Karpas-422 (cell line): ENCODE measurements around the gene ATP13A2. TPM values are rescaled to one million over a fixed set of nuclear protein-coding genes. Genes with fewer than 3 reads are reported as not detected.
"Not testable (repeated sequence)": the region's sequence is repeated elsewhere in the genome, so short reads cannot be mapped to it uniquely, and the experiment has no call there.

ENCODE experiments used
- DNase-seq: peaks from one replicate; pipeline ENCODE4 v3.0.0-alpha.2; 2015
- H2AFZ ChIP-seq: fragments of 200-600 bp; sonication (generic); 2 replicates; pipeline ENCODE4 v1.6.1; 2014; ENCODE audit warnings: antibody characterized with exemption, low read length, mixed read lengths
- H3K27ac ChIP-seq: fragments of 200-600 bp; sonication (generic); 2 replicates; pipeline ENCODE4 v1.5.1; 2014; ENCODE audit warnings: mild to moderate bottlenecking, low read length, moderate library complexity
- H3K27me3 ChIP-seq: fragments of 200-600 bp; sonication (generic); 2 replicates; pipeline ENCODE4 v1.6.1; 2014; ENCODE audit warnings: low read length, mixed read lengths
- H3K36me3 ChIP-seq: fragments of 200-600 bp; sonication (generic); 2 replicates; pipeline ENCODE4 v1.6.1; 2014; ENCODE audit warnings: low read length, mixed read lengths; ENCODE audit not compliant: insufficient read depth
- H3K4me1 ChIP-seq: fragments of 200-600 bp; sonication (generic); 2 replicates; pipeline ENCODE4 v1.6.1; 2014; ENCODE audit warnings: mild to moderate bottlenecking, low read length, mixed read lengths
- H3K4me2 ChIP-seq: fragments of 200-600 bp; sonication (generic); 2 replicates; pipeline ENCODE4 v1.6.1; 2014; ENCODE audit warnings: low read length, low read depth, mild to moderate bottlenecking; ENCODE audit not compliant: poor library complexity, severe bottlenecking
- H3K4me3 ChIP-seq: fragments of 200-600 bp; sonication (generic); 2 replicates; pipeline ENCODE4 v1.5.1; 2014; ENCODE audit warnings: mild to moderate bottlenecking, antibody characterized with exemption, low read length, mixed read lengths
- H3K79me2 ChIP-seq: fragments of 200-600 bp; sonication (generic); 2 replicates; pipeline ENCODE4 v1.6.1; 2014; ENCODE audit warnings: mild to moderate bottlenecking, low read length, mixed read lengths
- H3K9ac ChIP-seq: fragments of 200-600 bp; sonication (generic); 2 replicates; pipeline ENCODE4 v1.6.0; 2014; ENCODE audit warnings: low read length
- H3K9me2 ChIP-seq: fragments of 200-600 bp; sonication (generic), shearing (Covaris generic); replicated peaks from 2 replicates; pipeline ENCODE4 v1.6.0; 2014; ENCODE audit warnings: mild to moderate bottlenecking, low read length, moderate library complexity; ENCODE audit not compliant: insufficient read depth
- H3K9me3 ChIP-seq: fragments of 300-700, 200-600 bp; sonication (generic); 2 replicates; pipeline ENCODE4 v1.6.1; 2014; ENCODE audit warnings: low read length, mixed read lengths
- H4K20me1 ChIP-seq: fragments of 200-600 bp; sonication (generic); 2 replicates; pipeline ENCODE4 v1.6.1; 2014; ENCODE audit warnings: mild to moderate bottlenecking, antibody characterized with exemption, low read length, low read depth; ENCODE audit not compliant: insufficient read depth
- total RNA-seq: library from RNA; depleted of rRNA; stranded (reverse); fragments of >200 nt; shearing (Covaris generic); gene quantifications from 2 replicates; pipeline ENCODE4 v1.2.3, GENCODE V29; 2014; ENCODE audit warnings: low replicate concordance

Gene ATP13A2
- total RNA-seq, 1 experiment from 2014 or later: 13.6 TPM

GRCh38 chr1:16969651-16970050 is 42.1 kb downstream of the ATP13A2 start:
- Histone ChIP-seq H3K27ac (no peak overlapping the region), H3K27me3 (no peaks in the 10 kb centered on the region), H2AFZ (no peak overlapping the region), H3K4me3 (no peak overlapping the region), H3K4me1 (no peaks in the 10 kb centered on the region), H3K9me3 (no peaks in the 10 kb centered on the region), H3K36me3 (no peaks in the 10 kb centered on the region), H3K9ac (no peak overlapping the region), H3K9me2 (no peaks in the 10 kb centered on the region), H4K20me1 (no peaks in the 10 kb centered on the region), H3K4me2 (no peak overlapping the region), H3K79me2 (no peaks in the 10 kb centered on the region)
- DNase-seq: no peak

GRCh38 chr1:16969057-16969611 is 42.6 kb downstream of the ATP13A2 start:
- H3K79me2 ChIP-seq: no peaks in the 10 kb centered on the region
- H4K20me1 ChIP-seq: no peaks in the 10 kb centered on the region
- H3K9me2 ChIP-seq: no peaks in the 10 kb centered on the region
- H3K9ac ChIP-seq: no peak overlapping the region
- no peak overlapping the region for H3K4me2 ChIP-seq
- H3K9me3 ChIP-seq: no peaks in the 10 kb centered on the region
- no peaks in the 10 kb centered on the region for H3K27me3 ChIP-seq
- no peak overlapping the region for H3K4me3 ChIP-seq
- no peak overlapping the region for H3K27ac ChIP-seq
- no peaks in the 10 kb centered on the region for H3K4me1 ChIP-seq
- no peak for DNase-seq
- no peaks in the 10 kb centered on the region for H3K36me3 ChIP-seq
- H2AFZ ChIP-seq: no peak overlapping the region

GRCh38 chr1:16968372-16968771 is 43.4 kb downstream of the ATP13A2 start:
- Histone ChIP-seq H3K36me3 (no peaks in the 10 kb centered on the region), H3K4me1 (no peaks in the 10 kb centered on the region), H3K27ac (no peak overlapping the region), H3K9me3 (no peaks in the 10 kb centered on the region), H3K4me3 (no peak overlapping the region), H3K9me2 (no peaks in the 10 kb centered on the region), H4K20me1 (no peaks in the 10 kb centered on the region), H3K4me2 (no peak overlapping the region), H3K27me3 (no peaks in the 10 kb centered on the region), H3K9ac (no peak overlapping the region), H3K79me2 (no peaks in the 10 kb centered on the region), H2AFZ (no peak overlapping the region)
- no peak for DNase-seq

- H3K9me2 ChIP-seq: no peaks in the 10 kb centered on the region
These were observed 43.8 kb downstream of the ATP13A2 start for GRCh38 chr1:16967962-16968361.

GRCh38 chr1:16967095-16967575 is 44.6 kb downstream of the ATP13A2 start:
- no peak overlapping the region for H3K27ac ChIP-seq
- H3K9ac ChIP-seq: no peak overlapping the region
- H3K4me2 ChIP-seq: no peak overlapping the region
- H3K9me2 ChIP-seq: no peaks in the 10 kb centered on the region
- no peak overlapping the region for H2AFZ ChIP-seq
- H3K9me3 ChIP-seq: no peaks in the 10 kb centered on the region
- no peaks in the 10 kb centered on the region for H4K20me1 ChIP-seq
- no peaks in the 10 kb centered on the region for H3K4me1 ChIP-seq
- no peaks in the 10 kb centered on the region for H3K27me3 ChIP-seq
- no peak for DNase-seq
- no peaks in the 10 kb centered on the region for H3K79me2 ChIP-seq
- no peak overlapping the region for H3K4me3 ChIP-seq
- no peaks in the 10 kb centered on the region for H3K36me3 ChIP-seq

More at GRCh38 chr1:16967962-16968361, 43.8 kb downstream of the ATP13A2 start:
- Histone ChIP-seq H3K36me3 (no peaks in the 10 kb centered on the region), H3K4me1 (no peaks in the 10 kb centered on the region), H2AFZ (no peak overlapping the region), H3K9me3 (no peaks in the 10 kb centered on the region), H3K27ac (no peak overlapping the region), H3K79me2 (no peaks in the 10 kb centered on the region), H3K4me2 (no peak overlapping the region), H3K4me3 (no peak overlapping the region), H3K27me3 (no peaks in the 10 kb centered on the region), H4K20me1 (no peaks in the 10 kb centered on the region), H3K9ac (no peak overlapping the region)
- no peak for DNase-seq

- H4K20me1 ChIP-seq: no peaks in the 10 kb centered on the region
- no peak for DNase-seq
- H3K9me3 ChIP-seq: no peaks in the 10 kb centered on the region
- no peaks in the 10 kb centered on the region for H3K79me2 ChIP-seq
- no peaks in the 10 kb centered on the region for H3K36me3 ChIP-seq
- H2AFZ ChIP-seq: no peak overlapping the region
- H3K27ac ChIP-seq: no peak overlapping the region
- no peaks in the 10 kb centered on the region for H3K9me2 ChIP-seq
- H3K27me3 ChIP-seq: no peaks in the 10 kb centered on the region
- no peaks in the 10 kb centered on the region for H3K4me1 ChIP-seq
- H3K4me2 ChIP-seq: no peak overlapping the region
- no peak overlapping the region for H3K9ac ChIP-seq
- no peak overlapping the region for H3K4me3 ChIP-seq
These were observed 45.4 kb downstream of the ATP13A2 start for GRCh38 chr1:16966282-16966681.

- H3K36me3 ChIP-seq: no peaks in the 10 kb centered on the region
- DNase-seq: no peak
- no peaks in the 10 kb centered on the region for H3K79me2 ChIP-seq
- no peak overlapping the region for H3K27ac ChIP-seq
- no peaks in the 10 kb centered on the region for H3K9me2 ChIP-seq
- H3K4me2 ChIP-seq: no peak overlapping the region
- H2AFZ ChIP-seq: no peak overlapping the region
- H3K4me1 ChIP-seq: peaks cover under 1% of the 10 kb centered on the region; the same call in 1 of the 2 replicates
- H3K4me3 ChIP-seq: no peak overlapping the region
- H3K9ac ChIP-seq: no peak overlapping the region
- H3K27me3 ChIP-seq: no peaks in the 10 kb centered on the region
- H4K20me1 ChIP-seq: no peaks in the 10 kb centered on the region
- no peaks in the 10 kb centered on the region for H3K9me3 ChIP-seq
These were observed 46.2 kb downstream of the ATP13A2 start for GRCh38 chr1:16965486-16966067.

GRCh38 chr1:16964169-16964568 is 47.6 kb downstream of the ATP13A2 start:
- H3K36me3 ChIP-seq, DNase-seq, H3K4me2 ChIP-seq, H3K9ac ChIP-seq, H3K9me2 ChIP-seq, H2AFZ ChIP-seq, H4K20me1 ChIP-seq, H3K9me3 ChIP-seq, H3K79me2 ChIP-seq, H3K27me3 ChIP-seq, H3K4me3 ChIP-seq, H3K27ac ChIP-seq, H3K4me1 ChIP-seq: not testable (repeated sequence)
